GM19372 (cell line): ENCODE data around the gene GRAMD1A.
"Not testable (repeated sequence)": the region's sequence is repeated elsewhere in the genome, so short reads cannot be mapped to it uniquely, and the experiment has no call there.

Experiments
- ATAC-seq: cut with Tn5 transposase; IDR thresholded peaks from one replicate; pipeline ENCODE4 v1.9.1; 2021; ENCODE audit warnings: mild to moderate bottlenecking, low read depth, moderate library complexity; ENCODE audit not compliant: unreplicated experiment

The GRAMD1A gene

GRCh38 chr19:34999498-35000337, at the start of gene GRAMD1A:
GRAMD1A (plus strand) TSS chr19:35000323; CDS start chr19:35000479, 156 bp downstream.
- ATAC-seq = peak; percentile 46

DNA sequence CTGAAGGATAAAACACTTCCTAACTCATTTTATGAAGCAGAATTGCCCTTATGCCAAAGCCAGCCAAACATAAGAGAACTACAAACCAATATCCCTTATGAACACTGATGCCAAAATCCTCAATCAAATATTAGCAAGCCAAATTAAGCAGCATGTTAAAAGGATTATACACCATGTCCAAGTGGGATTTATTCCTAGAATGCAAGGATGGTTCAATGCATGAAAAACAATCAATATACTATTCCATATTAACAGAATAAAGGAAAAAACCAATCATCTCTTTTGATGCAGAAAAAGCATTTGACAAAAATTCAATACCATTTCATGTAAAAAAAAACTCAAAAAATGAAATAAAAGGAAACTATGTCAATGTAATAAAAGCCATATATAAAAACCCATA, 47.0 kb upstream of the GRAMD1A start:
- no peak for ATAC-seq

DNA sequence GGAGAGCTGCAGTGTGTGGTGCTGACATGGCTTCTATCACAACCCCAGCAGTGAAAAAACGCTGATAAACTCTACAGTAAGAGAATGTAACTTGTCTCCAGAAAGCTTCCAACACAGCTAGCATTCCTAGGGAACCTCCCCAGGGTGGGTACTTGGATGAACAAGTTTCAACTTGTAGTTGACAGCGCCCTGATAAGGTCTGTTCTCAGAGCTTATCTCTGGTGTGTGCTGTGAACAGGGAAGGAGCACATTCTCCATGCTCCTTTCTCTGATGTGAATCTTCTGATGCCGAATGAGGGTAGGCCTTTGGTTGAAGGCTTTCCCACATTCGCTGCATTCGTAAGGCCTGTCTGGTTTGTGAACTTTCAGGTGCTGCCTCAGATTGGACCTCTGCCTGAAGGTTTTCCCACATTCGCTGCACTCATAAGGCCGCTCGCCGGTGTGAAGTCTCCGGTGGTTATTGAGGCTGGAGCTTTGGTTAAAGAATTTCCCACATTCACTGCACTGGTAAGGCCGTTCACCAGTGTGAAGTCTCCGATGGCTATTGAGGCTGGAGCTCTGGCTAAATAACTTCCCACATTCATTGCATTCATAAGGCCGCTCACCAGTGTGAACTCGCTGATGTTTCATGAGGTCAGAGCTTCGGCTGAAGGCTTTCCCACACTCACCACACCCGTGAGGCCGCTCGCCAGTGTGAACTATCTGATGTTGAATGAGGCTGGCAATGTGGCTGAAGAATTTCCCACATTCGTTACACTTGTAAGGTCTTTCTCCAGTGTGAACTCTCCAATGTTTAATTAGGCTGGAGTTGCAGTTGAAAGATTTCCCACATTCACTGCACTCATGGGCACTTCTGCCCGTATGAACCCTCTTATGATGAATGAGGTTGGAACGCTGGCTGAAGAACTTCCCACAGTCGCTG, 42.0 kb upstream of the GRAMD1A start:
- no peak for ATAC-seq

DNA sequence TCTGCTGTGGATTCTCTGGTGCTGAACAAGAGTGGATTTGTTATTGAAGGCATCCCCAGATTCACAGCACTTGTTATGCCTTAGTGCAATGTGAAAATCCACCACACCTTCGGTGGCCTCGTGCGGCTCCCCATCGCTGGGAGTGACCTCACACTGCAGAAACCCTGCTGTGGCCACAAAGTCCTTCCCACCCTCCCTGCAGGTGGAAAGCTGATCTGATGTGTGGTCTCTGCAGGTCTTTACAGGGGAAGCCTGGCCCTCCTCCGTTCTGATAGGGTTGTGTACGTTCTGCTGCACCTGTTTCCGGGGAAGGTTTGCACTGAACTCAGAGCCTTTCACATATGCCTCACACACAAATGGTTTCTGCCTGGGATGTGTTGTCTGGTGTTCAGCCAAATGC, 41.1 kb upstream of the GRAMD1A start:
- no peak for ATAC-seq

DNA sequence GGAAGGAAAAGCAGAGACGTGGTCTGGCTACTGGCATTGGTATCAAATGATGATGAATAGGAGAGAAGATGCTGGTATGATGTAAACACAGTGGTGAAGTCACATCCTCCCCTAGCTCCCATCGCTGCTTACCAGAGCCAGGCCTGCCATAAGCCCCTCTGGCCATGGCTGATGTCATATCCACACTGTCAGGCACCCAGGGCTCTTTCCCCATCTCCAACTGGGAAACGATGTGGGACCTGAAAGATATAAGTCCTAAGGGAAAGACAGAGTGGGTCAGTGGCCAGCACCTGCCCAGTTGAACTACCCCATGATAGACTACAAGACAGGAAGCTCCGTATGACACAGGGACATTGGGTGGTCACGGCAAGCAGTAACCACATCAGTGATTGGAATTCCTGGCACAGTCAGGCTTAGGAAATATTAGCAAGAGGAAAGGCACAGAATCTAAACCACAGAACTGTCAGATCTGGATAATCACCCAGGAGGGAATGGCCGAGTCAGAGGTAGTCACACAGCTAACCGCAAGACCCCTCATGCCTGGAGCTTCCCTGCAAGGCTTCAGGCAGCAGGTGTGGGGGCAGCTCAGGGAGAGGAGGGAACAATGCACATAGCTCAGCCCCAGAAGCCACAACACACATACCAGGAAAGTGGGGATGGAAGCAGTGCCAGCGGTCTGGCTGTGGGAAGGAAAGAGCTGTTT, 39.9 kb upstream of the GRAMD1A start:
- ATAC-seq = no peak

GRCh38 chr19:34960940-34961679, 39.0 kb upstream of the GRAMD1A start:
- no peak for ATAC-seq

GRCh38 chr19:34961775-34962686, 38.1 kb upstream of the GRAMD1A start:
- ATAC-seq = no peak

- no peak for ATAC-seq
These were observed 37.2 kb upstream of the GRAMD1A start for GRCh38 chr19:34962687-34963572.

GRCh38 chr19:34963573-34964406, 36.3 kb upstream of the GRAMD1A start, which contains the start of gene ZNF792:
ZNF792 (minus strand) TSS chr19:34964229; CDS start chr19:34963662, 567 bp downstream.
- peak; percentile 80 for ATAC-seq

DNA sequence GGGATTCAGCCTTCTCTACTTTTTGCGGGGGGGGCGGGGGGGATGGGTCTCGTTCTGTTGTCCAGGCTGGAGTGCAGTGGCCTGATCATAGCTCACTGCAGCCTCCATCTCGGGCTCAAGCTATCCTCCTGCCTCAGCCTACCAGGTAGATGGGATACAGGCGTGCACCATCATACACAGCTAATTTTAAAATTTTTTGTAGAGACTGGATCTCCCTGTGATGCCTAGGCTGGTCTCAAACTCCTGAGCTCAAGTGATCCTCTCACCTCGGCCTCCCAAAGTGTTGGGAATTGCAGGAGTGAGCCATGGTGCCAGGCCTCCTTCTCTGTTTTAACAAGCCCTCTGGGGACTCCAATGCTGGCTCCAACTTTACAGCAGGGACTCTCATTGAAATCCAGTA, 35.5 kb upstream of the GRAMD1A start:
- ATAC-seq = no peak

- not testable (repeated sequence) for ATAC-seq
These were observed 34.6 kb upstream of the GRAMD1A start for GRCh38 chr19:34965505-34965904.

DNA sequence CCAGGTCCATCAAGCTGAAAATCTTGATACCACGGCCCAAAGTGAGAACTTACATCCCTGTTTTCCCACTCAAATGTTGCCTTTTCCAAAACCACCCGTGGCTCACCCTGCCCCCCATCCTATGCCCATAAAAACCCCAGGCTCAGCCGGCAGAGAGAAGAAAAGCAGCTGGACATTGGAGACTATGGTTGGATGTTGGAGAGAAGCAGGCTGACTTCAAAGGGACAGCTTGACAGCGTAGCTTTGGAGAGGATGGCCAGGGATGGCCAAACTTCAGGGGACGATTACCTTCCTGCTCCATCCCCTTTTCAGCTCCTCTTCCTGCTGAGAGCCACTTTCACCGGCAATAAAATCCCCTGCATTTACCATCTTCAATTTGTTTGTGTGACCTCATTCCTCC, 32.6 kb upstream of the GRAMD1A start:
- no peak for ATAC-seq

DNA sequence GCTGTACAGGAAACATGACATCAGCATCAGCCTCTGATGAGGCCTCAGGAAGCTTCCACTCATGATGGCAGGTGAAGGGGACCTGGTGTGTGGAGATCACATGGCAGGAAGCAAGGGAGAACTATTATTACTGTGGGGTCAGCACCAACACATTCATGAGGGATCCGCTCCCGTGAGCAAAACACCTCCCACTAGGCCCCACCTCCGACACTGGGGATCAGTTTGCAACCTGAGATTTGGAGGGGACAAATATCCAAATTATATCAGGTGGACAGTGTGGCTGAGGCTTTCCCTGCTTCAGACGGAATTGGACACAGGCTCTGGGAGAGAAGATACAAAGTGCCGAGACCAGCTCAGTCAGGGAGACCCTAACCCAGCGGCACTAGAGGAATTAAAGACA, 30.4 kb upstream of the GRAMD1A start:
- ATAC-seq = no peak

- ATAC-seq = not testable (repeated sequence)
These were observed 29.8 kb upstream of the GRAMD1A start for GRCh38 chr19:34970185-34970780.

DNA sequence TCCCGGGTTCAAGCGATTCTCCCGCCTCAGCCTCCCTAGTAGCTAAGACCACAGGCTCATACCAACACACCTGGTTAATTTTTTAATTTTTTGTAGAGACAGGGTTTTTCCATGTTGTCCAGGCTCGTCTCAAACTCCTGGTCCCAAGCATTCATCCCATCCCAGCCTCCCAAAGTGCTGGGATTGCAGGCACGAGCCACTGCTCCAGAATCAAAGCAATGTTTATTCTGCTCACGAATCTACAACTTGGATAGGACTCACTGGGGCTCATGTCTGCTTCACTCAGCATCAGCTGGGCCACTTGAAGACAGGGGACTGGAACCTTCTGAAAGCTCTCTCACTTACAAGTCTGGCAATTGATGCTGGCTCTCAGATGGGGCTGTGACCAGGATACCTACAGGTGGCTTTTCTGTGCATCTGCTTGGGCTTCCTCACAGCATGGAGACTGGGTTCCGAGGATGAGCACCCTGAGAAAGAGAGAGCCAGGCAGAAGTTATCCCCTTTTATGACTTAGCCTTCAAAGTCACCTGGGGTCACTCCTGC, 27.9 kb upstream of the GRAMD1A start:
- ATAC-seq = no peak

DNA sequence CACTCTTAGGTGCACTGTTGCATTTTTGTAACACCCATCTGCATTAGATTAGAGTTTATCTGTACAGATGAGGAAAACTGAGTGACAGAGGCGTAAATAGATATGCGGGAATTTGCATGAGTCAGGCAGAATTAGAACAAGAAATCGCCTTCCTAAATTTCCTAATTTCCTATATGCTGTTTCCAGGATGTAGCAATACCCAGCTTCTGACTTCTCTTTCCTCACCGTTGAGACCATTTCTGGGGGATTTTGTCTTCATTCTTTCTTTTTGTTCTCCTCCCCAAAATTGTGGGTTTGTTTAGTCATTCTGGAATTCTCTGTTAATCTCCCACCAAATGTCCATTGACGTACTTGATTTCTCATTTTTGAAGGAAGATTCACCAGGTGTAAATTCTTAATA, 25.5 kb upstream of the GRAMD1A start:
- no peak for ATAC-seq
